Measurements from ENCODE around the gene SLC25A12.

Gene SLC25A12

GRCh38 chr2:171889333-171889732 lies 4.7 kb downstream of the SLC25A12 start:
- DNase-seq (ENCODE audit: low spot score): no peak

GRCh38 chr2:171883275-171883893 lies 10.7 kb downstream of the SLC25A12 start:
- no peak for DNase-seq (ENCODE audit: low spot score)

- no peak for DNase-seq (ENCODE audit: low spot score)
Observed at GRCh38 chr2:171882089-171882769, 11.8 kb downstream of the SLC25A12 start.

GRCh38 chr2:171880774-171881173 lies 13.3 kb downstream of the SLC25A12 start:
- DNase-seq (ENCODE audit: low spot score): no peak

GRCh38 chr2:171879865-171880264 lies 14.2 kb downstream of the SLC25A12 start:
- no peak for DNase-seq (ENCODE audit: low spot score)

- DNase-seq (ENCODE audit: low spot score): no peak
Observed at GRCh38 chr2:171878481-171878993, 15.5 kb downstream of the SLC25A12 start.

GRCh38 chr2:171874963-171875362 lies 19.1 kb downstream of the SLC25A12 start:
- DNase-seq (ENCODE audit: low spot score): no peak

GRCh38 chr2:171874517-171874916 lies 19.5 kb downstream of the SLC25A12 start:
- no peak for DNase-seq (ENCODE audit: low spot score)

GRCh38 chr2:171864357-171864985 lies 29.6 kb downstream of the SLC25A12 start:
- no peak for DNase-seq (ENCODE audit: low spot score)

- no peak for DNase-seq (ENCODE audit: low spot score)
Observed at GRCh38 chr2:171862501-171862900, 31.5 kb downstream of the SLC25A12 start.

GRCh38 chr2:171858397-171858958 lies 35.6 kb downstream of the SLC25A12 start:
- no peak for DNase-seq (ENCODE audit: low spot score)

- no peak for DNase-seq (ENCODE audit: low spot score)
Observed at GRCh38 chr2:171855401-171855800, 38.6 kb downstream of the SLC25A12 start.

GRCh38 chr2:171852366-171852888 lies 41.6 kb downstream of the SLC25A12 start:
- no peak for DNase-seq (ENCODE audit: low spot score)

- DNase-seq (ENCODE audit: low spot score): no peak
Observed at GRCh38 chr2:171847627-171848026, 46.4 kb downstream of the SLC25A12 start.

- DNase-seq (ENCODE audit: low spot score): no peak
Observed at GRCh38 chr2:171846894-171847293, 47.1 kb downstream of the SLC25A12 start.

GRCh38 chr2:171841996-171842395 lies 52.0 kb downstream of the SLC25A12 start:
- DNase-seq (ENCODE audit: low spot score): no peak

- no peak for DNase-seq (ENCODE audit: low spot score)
Observed at GRCh38 chr2:171837736-171838135, 56.3 kb downstream of the SLC25A12 start.

- DNase-seq (ENCODE audit: low spot score): no peak
Observed at GRCh38 chr2:171836146-171836910, 57.7 kb downstream of the SLC25A12 start.

- no peak for DNase-seq (ENCODE audit: low spot score)
Observed at GRCh38 chr2:171835386-171835785, 58.7 kb downstream of the SLC25A12 start.

GRCh38 chr2:171834286-171834685 lies 59.8 kb downstream of the SLC25A12 start:
- no peak for DNase-seq (ENCODE audit: low spot score)

- DNase-seq (ENCODE audit: low spot score): no peak
Observed at GRCh38 chr2:171832489-171832888, 61.6 kb downstream of the SLC25A12 start.

- DNase-seq (ENCODE audit: low spot score): no peak
Observed at GRCh38 chr2:171830039-171830438, 64.0 kb downstream of the SLC25A12 start.

All from Ammon's horn (tissue), 1 donor.